HCT116 (cell line): ENCODE results near the gene PKP1.

ENCODE experiments used
- EGR1 ChIP-seq: IDR thresholded peaks from 2 replicates; pipeline ENCODE4 v1.6.1; 2012; ENCODE audit warnings: low read depth
- EZH2 ChIP-seq: fragments of 200-600 bp; sonication (generic); IDR thresholded peaks from 2 replicates; pipeline ENCODE4 v1.6.1; 2017; ENCODE audit warnings: antibody characterized with exemption, mixed run types
- EZH2phosphoT487 ChIP-seq: fragments of 200-600 bp; IDR thresholded peaks from 2 replicates; pipeline ENCODE4 v1.6.1; 2018; ENCODE audit warnings: antibody characterized with exemption, borderline replicate concordance
- SIN3A ChIP-seq: IDR thresholded peaks from 2 replicates; pipeline ENCODE4 v1.6.1; 2012; ENCODE audit warnings: low read depth
- ZFX ChIP-seq: fragments of 450-650 bp; IDR thresholded peaks from 2 replicates; pipeline ENCODE4 v1.6.1; 2017
- TF ChIP-seq, protein P1 (sequence below): IDR thresholded peaks from 2 replicates; pipeline ENCODE4 v1.6.1; 2011; ENCODE audit warnings: mild to moderate bottlenecking, low read length, moderate library complexity; ENCODE audit not compliant: insufficient replicate concordance; ENCODE audit errors: extremely low read depth
- TF ChIP-seq, protein P2 (sequence below), 3 experiments: fragments of 200-600 bp in 1 of 3; sonication (generic) in 1 of 3; IDR thresholded peaks in 2 of 3; conservative IDR thresholded peaks in 1 of 3; 2 replicates each; pipeline ENCODE4 v1.5.1; 2012 to 2017; ENCODE audit warnings: low read depth in 2 of 3, low read length in 2 of 3, antibody characterized with exemption in 1 of 3, borderline replicate concordance in 1 of 3, control low read depth in 1 of 3, mild to moderate bottlenecking in 1 of 3, mixed read lengths in 1 of 3, mixed run types in 1 of 3, moderate library complexity in 1 of 3; ENCODE audit not compliant: insufficient read depth in 1 of 3
- TF ChIP-seq, protein P3 (sequence below): IDR thresholded peaks from 2 replicates; pipeline ENCODE4 v1.6.1; 2012

GRCh38 chr1:201330541-201330940 lies 47.2 kb downstream of the PKP1 start:
- TF ChIP-seq ZFX = no peak
- no peak for TF ChIP-seq EGR1
- TF ChIP-seq, protein P1, sequence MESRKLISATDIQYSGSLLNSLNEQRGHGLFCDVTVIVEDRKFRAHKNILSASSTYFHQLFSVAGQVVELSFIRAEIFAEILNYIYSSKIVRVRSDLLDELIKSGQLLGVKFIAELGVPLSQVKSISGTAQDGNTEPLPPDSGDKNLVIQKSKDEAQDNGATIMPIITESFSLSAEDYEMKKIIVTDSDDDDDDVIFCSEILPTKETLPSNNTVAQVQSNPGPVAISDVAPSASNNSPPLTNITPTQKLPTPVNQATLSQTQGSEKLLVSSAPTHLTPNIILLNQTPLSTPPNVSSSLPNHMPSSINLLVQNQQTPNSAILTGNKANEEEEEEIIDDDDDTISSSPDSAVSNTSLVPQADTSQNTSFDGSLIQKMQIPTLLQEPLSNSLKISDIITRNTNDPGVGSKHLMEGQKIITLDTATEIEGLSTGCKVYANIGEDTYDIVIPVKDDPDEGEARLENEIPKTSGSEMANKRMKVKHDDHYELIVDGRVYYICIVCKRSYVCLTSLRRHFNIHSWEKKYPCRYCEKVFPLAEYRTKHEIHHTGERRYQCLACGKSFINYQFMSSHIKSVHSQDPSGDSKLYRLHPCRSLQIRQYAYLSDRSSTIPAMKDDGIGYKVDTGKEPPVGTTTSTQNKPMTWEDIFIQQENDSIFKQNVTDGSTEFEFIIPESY = no peak
- TF ChIP-seq EZH2phosphoT487 = no peak
- no peak for TF ChIP-seq EZH2
- no peak for TF ChIP-seq SIN3A
- TF ChIP-seq, protein P2, sequence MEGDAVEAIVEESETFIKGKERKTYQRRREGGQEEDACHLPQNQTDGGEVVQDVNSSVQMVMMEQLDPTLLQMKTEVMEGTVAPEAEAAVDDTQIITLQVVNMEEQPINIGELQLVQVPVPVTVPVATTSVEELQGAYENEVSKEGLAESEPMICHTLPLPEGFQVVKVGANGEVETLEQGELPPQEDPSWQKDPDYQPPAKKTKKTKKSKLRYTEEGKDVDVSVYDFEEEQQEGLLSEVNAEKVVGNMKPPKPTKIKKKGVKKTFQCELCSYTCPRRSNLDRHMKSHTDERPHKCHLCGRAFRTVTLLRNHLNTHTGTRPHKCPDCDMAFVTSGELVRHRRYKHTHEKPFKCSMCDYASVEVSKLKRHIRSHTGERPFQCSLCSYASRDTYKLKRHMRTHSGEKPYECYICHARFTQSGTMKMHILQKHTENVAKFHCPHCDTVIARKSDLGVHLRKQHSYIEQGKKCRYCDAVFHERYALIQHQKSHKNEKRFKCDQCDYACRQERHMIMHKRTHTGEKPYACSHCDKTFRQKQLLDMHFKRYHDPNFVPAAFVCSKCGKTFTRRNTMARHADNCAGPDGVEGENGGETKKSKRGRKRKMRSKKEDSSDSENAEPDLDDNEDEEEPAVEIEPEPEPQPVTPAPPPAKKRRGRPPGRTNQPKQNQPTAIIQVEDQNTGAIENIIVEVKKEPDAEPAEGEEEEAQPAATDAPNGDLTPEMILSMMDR (IDR thresholded peaks at IDR 0.05 in 2 of 3, conservative IDR thresholded peaks at IDR 0.05 in 1 of 3; ENCODE audit: borderline replicate concordance in 1 of 3, insufficient read depth in 1 of 3, low read depth in 2 of 3, low read length in 2 of 3) = no peak
- TF ChIP-seq, protein P3, sequence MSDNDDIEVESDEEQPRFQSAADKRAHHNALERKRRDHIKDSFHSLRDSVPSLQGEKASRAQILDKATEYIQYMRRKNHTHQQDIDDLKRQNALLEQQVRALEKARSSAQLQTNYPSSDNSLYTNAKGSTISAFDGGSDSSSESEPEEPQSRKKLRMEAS = no peak
